Neural cell (in vitro differentiated cells): ENCODE data around the gene GPR142. TPM values are rescaled to one million over a fixed set of nuclear protein-coding genes. Genes with fewer than 3 reads are reported as not detected.

Source experiments
- H2AFZ ChIP-seq: fragments of 200-600, 300-800 bp; sonication (generic), shearing (Covaris generic); 2 replicates; pipeline ENCODE4 v1.6.0; 2014; ENCODE audit warnings: low read depth, mild to moderate bottlenecking, antibody characterized with exemption, low read length, moderate library complexity
- H3F3A ChIP-seq: fragments of 200-600 bp; shearing (Covaris generic); 2 replicates; pipeline ENCODE4 v1.6.1; 2016; ENCODE audit warnings: mild to moderate bottlenecking, moderate library complexity, mixed read lengths, antibody characterized with exemption, low read length; ENCODE audit not compliant: insufficient read depth, poor library complexity, severe bottlenecking
- H3K27ac ChIP-seq: fragments of 200-600, 300-800 bp; sonication (generic), shearing (Covaris generic); 2 replicates; pipeline ENCODE4 v1.5.1; 2014; ENCODE audit warnings: mild to moderate bottlenecking, low read length, moderate library complexity
- H3K27me3 ChIP-seq: fragments of 300-800, 200-600 bp; sonication (generic), shearing (Covaris generic); 2 replicates; pipeline ENCODE4 v1.6.0; 2014; ENCODE audit warnings: mild to moderate bottlenecking, low read depth, low read length, moderate library complexity; ENCODE audit not compliant: insufficient read depth
- H3K36me3 ChIP-seq: fragments of 300-800, 200-600 bp; sonication (generic), shearing (Covaris generic); 2 replicates; pipeline ENCODE4 v1.5.1; 2014; ENCODE audit warnings: mild to moderate bottlenecking, antibody characterized with exemption, low read length, moderate library complexity; ENCODE audit not compliant: insufficient read depth
- H3K4me2 ChIP-seq: fragments of 300-800, 200-600 bp; sonication (generic), shearing (Covaris generic); 2 replicates; pipeline ENCODE4 v1.6.0; 2014; ENCODE audit warnings: mild to moderate bottlenecking, low read length
- H3K4me3 ChIP-seq: fragments of 300-800, 200-600 bp; sonication (generic), shearing (Covaris generic); 2 replicates; pipeline ENCODE4 v1.5.1; 2014; ENCODE audit warnings: mild to moderate bottlenecking, low read length, moderate library complexity
- H3K79me2 ChIP-seq: fragments of 200-600 bp; shearing (Covaris generic); replicated peaks from 2 replicates; pipeline ENCODE4 v1.6.0; 2014; ENCODE audit warnings: mild to moderate bottlenecking, low read length, moderate library complexity; ENCODE audit not compliant: insufficient read depth
- H3K9ac ChIP-seq: fragments of 300-800, 200-600 bp; sonication (generic), shearing (Covaris generic); 2 replicates; pipeline ENCODE4 v1.6.1; 2016; ENCODE audit warnings: mild to moderate bottlenecking, low read length, mixed read lengths
- H3K9me2 ChIP-seq: fragments of 200-600 bp; shearing (Covaris generic); 2 replicates; pipeline ENCODE4 v1.6.1; 2016; ENCODE audit warnings: mild to moderate bottlenecking, low read length, mixed read lengths; ENCODE audit not compliant: insufficient read depth
- H3K9me3 ChIP-seq: fragments of 200-600, 300-800 bp; sonication (generic), shearing (Covaris generic); 2 replicates; pipeline ENCODE4 v1.6.1; 2016; ENCODE audit warnings: mild to moderate bottlenecking, mixed run types, low read length, moderate library complexity, mixed read lengths
- H4K20me1 ChIP-seq: fragments of 200-600 bp; shearing (Covaris generic); 2 replicates; pipeline ENCODE4 v1.6.1; 2016; ENCODE audit warnings: mild to moderate bottlenecking, mixed run types; ENCODE audit not compliant: insufficient read depth
- EP300 ChIP-seq: fragments of 450-650 bp; conservative IDR thresholded peaks from 2 replicates; pipeline ENCODE4 v1.6.1; 2014; ENCODE audit warnings: antibody characterized with exemption, mild to moderate bottlenecking, moderate library complexity; ENCODE audit not compliant: poor library complexity, severe bottlenecking
- EZH2 ChIP-seq: fragments of 200-600, 300-800 bp; shearing (Covaris generic), sonication (generic); IDR thresholded peaks from 2 replicates; pipeline ENCODE4 v1.6.1; 2014; ENCODE audit warnings: antibody characterized with exemption, low read length, borderline replicate concordance, mild to moderate bottlenecking; ENCODE audit not compliant: insufficient read depth, poor library complexity, severe bottlenecking
- MXI1 ChIP-seq: fragments of 450-650 bp; conservative IDR thresholded peaks from 2 replicates; pipeline ENCODE4 v1.6.1; 2014; ENCODE audit warnings: antibody characterized with exemption, mild to moderate bottlenecking; ENCODE audit not compliant: poor library complexity, severe bottlenecking
- POLR2AphosphoS5 ChIP-seq: IDR thresholded peaks from 2 replicates; pipeline ENCODE4 v1.6.1; 2012
- RAD21 ChIP-seq: fragments of 450-650 bp; conservative IDR thresholded peaks from 2 replicates; pipeline ENCODE4 v1.6.1; 2014; ENCODE audit warnings: antibody characterized with exemption, mild to moderate bottlenecking, moderate library complexity
- SMC3 ChIP-seq: fragments of 450-650 bp; conservative IDR thresholded peaks from 2 replicates; pipeline ENCODE4 v1.6.1; 2014; ENCODE audit warnings: antibody characterized with exemption, mild to moderate bottlenecking, moderate library complexity; ENCODE audit not compliant: poor library complexity
- TAF1 ChIP-seq: IDR thresholded peaks from 2 replicates; pipeline ENCODE4 v1.6.1; 2012; ENCODE audit warnings: low read depth
- polyA plus RNA-seq: library from polyadenylated mRNA; depleted of rRNA; stranded (reverse); fragments of >200 nt; gene quantifications from 2 replicates; pipeline ENCODE4 v1.2.3, GENCODE V29; 2014
- TF ChIP-seq, protein P1 (sequence below): IDR thresholded peaks from 2 replicates; pipeline ENCODE4 v1.6.1; 2012; ENCODE audit warnings: borderline replicate concordance
- TF ChIP-seq, protein P2 (sequence below): fragments of 450-650 bp; IDR thresholded peaks from 2 replicates; pipeline ENCODE4 v1.5.1; 2014; ENCODE audit warnings: antibody characterized with exemption, mild to moderate bottlenecking, moderate library complexity; ENCODE audit not compliant: poor library complexity, severe bottlenecking

Gene GPR142
- polyA plus RNA-seq, 1 donor from 2014 or later: not detected

DNA sequence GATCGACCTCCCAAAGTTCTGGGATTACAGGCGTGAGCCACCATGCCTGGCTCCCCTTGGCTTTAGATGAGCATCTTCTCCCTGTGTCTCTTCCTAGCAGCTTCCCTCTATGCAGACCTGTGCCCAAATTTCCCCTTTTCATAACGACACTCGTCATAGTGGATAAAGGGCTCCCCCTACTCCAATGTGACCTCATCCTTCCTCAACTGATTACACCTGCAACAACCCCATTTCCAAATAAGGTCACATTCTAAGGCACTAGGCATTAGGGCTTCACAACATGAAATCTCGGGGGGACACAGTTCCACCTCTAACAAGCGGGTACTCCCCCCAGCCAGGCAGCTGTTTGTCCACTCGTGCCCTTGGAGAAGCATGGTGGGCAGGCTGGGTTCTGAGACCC, 31.0 kb upstream of the GPR142 start:
- H3K36me3 ChIP-seq: no peaks in the 10 kb centered on the region
- no peak overlapping the region for H3K4me3 ChIP-seq
- no peaks in the 10 kb centered on the region for H4K20me1 ChIP-seq
- no peaks in the 10 kb centered on the region for H3K9me2 ChIP-seq
- no peaks in the 10 kb centered on the region for H3K79me2 ChIP-seq
- H2AFZ ChIP-seq: no peak overlapping the region
- H3K9ac ChIP-seq: no peak overlapping the region
- H3K4me2 ChIP-seq: no peak overlapping the region
- H3F3A ChIP-seq: no peaks in the 10 kb centered on the region
- no peaks in the 10 kb centered on the region for H3K9me3 ChIP-seq
- H3K27ac ChIP-seq: no peak overlapping the region
- TF ChIP-seq POLR2AphosphoS5 (no peak), RAD21 (no peak), SMC3 (no peak), TAF1 (no peak)
- no peaks in the 10 kb centered on the region for H3K27me3 ChIP-seq

DNA sequence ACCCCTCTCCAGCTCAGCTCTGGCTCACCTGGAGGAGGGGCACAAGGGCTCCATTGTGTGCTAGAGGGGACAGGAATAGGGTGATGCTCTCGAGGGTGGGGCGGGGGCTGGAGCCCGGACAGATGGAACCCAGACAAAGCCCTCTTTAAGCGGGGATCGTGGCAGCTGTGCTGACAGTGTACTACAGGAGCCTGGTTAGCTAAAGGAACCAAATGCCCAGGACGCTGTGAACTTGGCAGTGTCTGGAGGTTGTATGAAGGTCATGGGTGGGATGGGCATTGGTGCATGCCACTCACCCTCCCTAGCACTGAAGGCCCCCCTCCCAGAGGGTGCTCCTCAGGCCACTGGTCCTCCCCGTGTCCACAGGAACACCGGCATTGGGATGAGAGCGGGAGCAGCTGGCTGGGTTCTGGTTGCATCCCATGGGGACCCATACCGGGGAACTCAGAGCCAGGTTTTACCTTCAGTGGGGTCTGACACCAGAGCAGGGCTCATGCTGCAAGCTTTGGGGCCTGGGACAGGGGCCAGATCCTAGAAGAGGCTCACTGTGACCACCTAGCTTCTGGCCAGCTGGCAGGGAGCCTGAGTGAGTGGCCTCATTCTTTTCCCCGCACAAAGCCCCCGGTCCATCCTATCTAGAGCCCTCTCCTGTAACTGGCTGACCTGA, 29.3 kb upstream of the GPR142 start:
- Histone ChIP-seq H3K36me3 (no peaks in the 10 kb centered on the region), H3K79me2 (no peaks in the 10 kb centered on the region), H3K9me3 (no peaks in the 10 kb centered on the region), H2AFZ (no peak overlapping the region), H3K9ac (no peak overlapping the region), H4K20me1 (no peaks in the 10 kb centered on the region), H3K9me2 (no peaks in the 10 kb centered on the region), H3K27me3 (no peaks in the 10 kb centered on the region), H3K4me2 (no peak overlapping the region), H3F3A (no peaks in the 10 kb centered on the region), H3K27ac (no peak overlapping the region), H3K4me3 (no peak overlapping the region)
- TF ChIP-seq EP300: no peak
- TF ChIP-seq, protein P1, sequence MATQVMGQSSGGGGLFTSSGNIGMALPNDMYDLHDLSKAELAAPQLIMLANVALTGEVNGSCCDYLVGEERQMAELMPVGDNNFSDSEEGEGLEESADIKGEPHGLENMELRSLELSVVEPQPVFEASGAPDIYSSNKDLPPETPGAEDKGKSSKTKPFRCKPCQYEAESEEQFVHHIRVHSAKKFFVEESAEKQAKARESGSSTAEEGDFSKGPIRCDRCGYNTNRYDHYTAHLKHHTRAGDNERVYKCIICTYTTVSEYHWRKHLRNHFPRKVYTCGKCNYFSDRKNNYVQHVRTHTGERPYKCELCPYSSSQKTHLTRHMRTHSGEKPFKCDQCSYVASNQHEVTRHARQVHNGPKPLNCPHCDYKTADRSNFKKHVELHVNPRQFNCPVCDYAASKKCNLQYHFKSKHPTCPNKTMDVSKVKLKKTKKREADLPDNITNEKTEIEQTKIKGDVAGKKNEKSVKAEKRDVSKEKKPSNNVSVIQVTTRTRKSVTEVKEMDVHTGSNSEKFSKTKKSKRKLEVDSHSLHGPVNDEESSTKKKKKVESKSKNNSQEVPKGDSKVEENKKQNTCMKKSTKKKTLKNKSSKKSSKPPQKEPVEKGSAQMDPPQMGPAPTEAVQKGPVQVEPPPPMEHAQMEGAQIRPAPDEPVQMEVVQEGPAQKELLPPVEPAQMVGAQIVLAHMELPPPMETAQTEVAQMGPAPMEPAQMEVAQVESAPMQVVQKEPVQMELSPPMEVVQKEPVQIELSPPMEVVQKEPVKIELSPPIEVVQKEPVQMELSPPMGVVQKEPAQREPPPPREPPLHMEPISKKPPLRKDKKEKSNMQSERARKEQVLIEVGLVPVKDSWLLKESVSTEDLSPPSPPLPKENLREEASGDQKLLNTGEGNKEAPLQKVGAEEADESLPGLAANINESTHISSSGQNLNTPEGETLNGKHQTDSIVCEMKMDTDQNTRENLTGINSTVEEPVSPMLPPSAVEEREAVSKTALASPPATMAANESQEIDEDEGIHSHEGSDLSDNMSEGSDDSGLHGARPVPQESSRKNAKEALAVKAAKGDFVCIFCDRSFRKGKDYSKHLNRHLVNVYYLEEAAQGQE: no peak
- TF ChIP-seq SMC3: no peak
- TF ChIP-seq, protein P2, sequence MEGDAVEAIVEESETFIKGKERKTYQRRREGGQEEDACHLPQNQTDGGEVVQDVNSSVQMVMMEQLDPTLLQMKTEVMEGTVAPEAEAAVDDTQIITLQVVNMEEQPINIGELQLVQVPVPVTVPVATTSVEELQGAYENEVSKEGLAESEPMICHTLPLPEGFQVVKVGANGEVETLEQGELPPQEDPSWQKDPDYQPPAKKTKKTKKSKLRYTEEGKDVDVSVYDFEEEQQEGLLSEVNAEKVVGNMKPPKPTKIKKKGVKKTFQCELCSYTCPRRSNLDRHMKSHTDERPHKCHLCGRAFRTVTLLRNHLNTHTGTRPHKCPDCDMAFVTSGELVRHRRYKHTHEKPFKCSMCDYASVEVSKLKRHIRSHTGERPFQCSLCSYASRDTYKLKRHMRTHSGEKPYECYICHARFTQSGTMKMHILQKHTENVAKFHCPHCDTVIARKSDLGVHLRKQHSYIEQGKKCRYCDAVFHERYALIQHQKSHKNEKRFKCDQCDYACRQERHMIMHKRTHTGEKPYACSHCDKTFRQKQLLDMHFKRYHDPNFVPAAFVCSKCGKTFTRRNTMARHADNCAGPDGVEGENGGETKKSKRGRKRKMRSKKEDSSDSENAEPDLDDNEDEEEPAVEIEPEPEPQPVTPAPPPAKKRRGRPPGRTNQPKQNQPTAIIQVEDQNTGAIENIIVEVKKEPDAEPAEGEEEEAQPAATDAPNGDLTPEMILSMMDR: no peak
- no peak for TF ChIP-seq TAF1
- no peak for TF ChIP-seq EZH2
- TF ChIP-seq RAD21: no peak
- no peak for TF ChIP-seq MXI1
- TF ChIP-seq POLR2AphosphoS5: no peak
